K562 (cell line): ENCODE results near the gene BST1. TPM values are rescaled to one million over a fixed set of nuclear protein-coding genes. Genes with fewer than 3 reads are reported as not detected.

Experiments
- EP300 ChIP-seq: IDR thresholded peaks from 2 replicates; pipeline ENCODE4 v1.6.1; 2012; ENCODE audit warnings: low read length, improper control_type of control experiment
- MGA ChIP-seq: fragments of 450-650 bp; IDR thresholded peaks from 2 replicates; pipeline ENCODE4 v1.6.1; 2016; ENCODE audit warnings: mild to moderate bottlenecking, moderate library complexity
- PBX2 ChIP-seq, 2 experiments: IDR thresholded peaks in 1 of 2; conservative IDR thresholded peaks in 1 of 2; 2 replicates each; pipeline ENCODE4 v1.6.1; 2016; ENCODE audit warnings: low read depth in 2 of 2, mild to moderate bottlenecking in 1 of 2, missing compliant biosample characterization in 1 of 2, missing genetic modification characterization in 1 of 2, moderate library complexity in 1 of 2
- POLR2B ChIP-seq: fragments of 450-650 bp; IDR thresholded peaks from 2 replicates; pipeline ENCODE4 v1.6.1; 2018; ENCODE audit warnings: low read depth; ENCODE audit not compliant: partially characterized antibody
- TSC22D4 ChIP-seq: fragments of 450-650 bp; IDR thresholded peaks from 2 replicates; pipeline ENCODE4 v1.6.1; 2016; ENCODE audit warnings: missing genetic modification characterization, missing biosample characterization, control low read depth
- ZBTB11 ChIP-seq, 3 experiments: fragments of 200-800 bp in 1 of 3; fragments of 250-450 bp in 1 of 3; fragments of 450-650 bp in 1 of 3; sonication (Bioruptor Pico) in 1 of 3; sonication (Bioruptor generic) in 1 of 3; formaldehyde crosslinking in 1 of 3; IDR thresholded peaks; 2 replicates each; pipeline versions ENCODE4 v1.6.1 to v1.8.0; 2016 to 2022; ENCODE audit warnings: mild to moderate bottlenecking in 2 of 3, missing genetic modification characterization in 2 of 3, missing compliant biosample characterization in 1 of 3, moderate library complexity in 1 of 3
- polyA plus RNA-seq, 8 experiments: library from polyadenylated mRNA; depleted of rRNA in 4 of 8; stranded (reverse) in 5 of 8; unstranded in 3 of 8; fragments of >200 nt; fragmentation: Nextera tagmentation in 2 of 8; fragmentation: Illumina TruSeq in 1 of 8; extraction: Ambion mirVana in 2 of 8; extraction: Trizol in 1 of 8; gene quantifications; 2 replicates each; pipeline versions ENCODE4 v1.2.1 to v1.2.3, GENCODE V29; 2011 to 2014; ENCODE audit warnings: inconsistent platforms in 1 of 8, missing spikeins in 1 of 8
- total RNA-seq, 7 experiments: library from RNA; depleted of rRNA in 6 of 7; stranded (reverse); fragments of >200 nt in 6 of 7; fragmentation: Illumina TruSeq in 2 of 7; extraction: Trizol in 2 of 7; gene quantifications; 2 replicates each; pipeline versions ENCODE4 v1.2.1 to v1.2.3, GENCODE V29; 2011 to 2021; ENCODE audit warnings: low replicate concordance in 1 of 7

Gene BST1
- total and polyA plus RNA-seq, 9 of the 15 experiments (the other 6 are each of a cell fraction or from before 2014, with no cell fraction given): 0.04 to 0.38 (median 0.07) TPM; not detected in 6

GRCh38 chr4:15714646-15715435 lies 12.0 kb downstream of the BST1 start (continued):
- TF ChIP-seq MGA: peak; percentile 38; the same call in 1 of the 2 replicates
- no peak for TF ChIP-seq EP300
- no peak for TF ChIP-seq TSC22D4 (tag)
- TF ChIP-seq POLR2B: no peak
- TF ChIP-seq PBX2 (CRISPR knock-in tag; IDR thresholded peaks at IDR 0.05; ENCODE audit: low read depth): no peak
- TF ChIP-seq PBX2 (tag; conservative IDR thresholded peaks at IDR 0.05; ENCODE audit: low read depth): peak; percentile 48
- TF ChIP-seq ZBTB11 (CRISPR knock-in tag; IDR thresholded peaks at IDR 0.05): no peak
